ENCODE results near the gene KSR2.
A peak's percentile ranks its signal among the peaks of the same experiment; 100 is the strongest.

DNA sequence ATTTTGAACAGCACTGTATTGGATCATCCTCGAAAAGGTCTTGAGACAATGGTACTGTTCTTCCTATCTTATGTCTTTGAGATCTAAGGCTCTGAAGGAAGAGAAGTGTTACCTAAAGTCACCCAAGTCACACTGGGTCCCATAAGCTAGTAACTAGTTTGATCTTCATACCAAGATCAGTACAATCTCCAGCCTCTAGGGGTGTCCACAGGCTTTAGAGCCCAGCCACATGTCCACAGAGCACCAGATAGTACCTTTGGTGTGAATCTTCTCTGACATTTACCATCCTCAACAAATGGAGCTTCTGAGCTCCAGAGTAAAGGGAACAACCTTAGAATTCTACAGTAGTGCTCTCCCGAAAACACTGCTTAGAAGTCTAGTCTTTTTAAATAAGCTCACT, 78.7 kb downstream of the KSR2 start:
- TF ChIP-seq, protein P1, sequence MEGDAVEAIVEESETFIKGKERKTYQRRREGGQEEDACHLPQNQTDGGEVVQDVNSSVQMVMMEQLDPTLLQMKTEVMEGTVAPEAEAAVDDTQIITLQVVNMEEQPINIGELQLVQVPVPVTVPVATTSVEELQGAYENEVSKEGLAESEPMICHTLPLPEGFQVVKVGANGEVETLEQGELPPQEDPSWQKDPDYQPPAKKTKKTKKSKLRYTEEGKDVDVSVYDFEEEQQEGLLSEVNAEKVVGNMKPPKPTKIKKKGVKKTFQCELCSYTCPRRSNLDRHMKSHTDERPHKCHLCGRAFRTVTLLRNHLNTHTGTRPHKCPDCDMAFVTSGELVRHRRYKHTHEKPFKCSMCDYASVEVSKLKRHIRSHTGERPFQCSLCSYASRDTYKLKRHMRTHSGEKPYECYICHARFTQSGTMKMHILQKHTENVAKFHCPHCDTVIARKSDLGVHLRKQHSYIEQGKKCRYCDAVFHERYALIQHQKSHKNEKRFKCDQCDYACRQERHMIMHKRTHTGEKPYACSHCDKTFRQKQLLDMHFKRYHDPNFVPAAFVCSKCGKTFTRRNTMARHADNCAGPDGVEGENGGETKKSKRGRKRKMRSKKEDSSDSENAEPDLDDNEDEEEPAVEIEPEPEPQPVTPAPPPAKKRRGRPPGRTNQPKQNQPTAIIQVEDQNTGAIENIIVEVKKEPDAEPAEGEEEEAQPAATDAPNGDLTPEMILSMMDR (IDR thresholded peaks at IDR 0.05; ENCODE audit: low read length) = peak; percentile 22
- TF ChIP-seq EZH2 (IDR thresholded peaks at IDR 0.05; ENCODE audit: borderline replicate concordance, low read length) = no peak
